HS-27A (cell line): Measurements from ENCODE around the gene CACNA1A.
"Not testable (repeated sequence)": the region's sequence is repeated elsewhere in the genome, so short reads cannot be mapped to it uniquely, and the experiment has no call there.

Source experiments
- DNase-seq: peaks from one replicate; pipeline ENCODE4 v3.0.0-alpha.2; 2012; ENCODE audit warnings: low read depth, missing footprints

The CACNA1A gene

GRCh38 chr19:13366529-13367143 lies 139.6 kb downstream of the CACNA1A start:
- DNase-seq: no peak

GRCh38 chr19:13363954-13364353 lies 142.3 kb downstream of the CACNA1A start:
- no peak for DNase-seq

- no peak for DNase-seq
Observed at GRCh38 chr19:13363245-13363644, 143.0 kb downstream of the CACNA1A start.

- no peak for DNase-seq
Observed at GRCh38 chr19:13362668-13363067, 143.6 kb downstream of the CACNA1A start.

- not testable (repeated sequence) for DNase-seq
Observed at GRCh38 chr19:13361726-13362125, 144.6 kb downstream of the CACNA1A start.

- no peak for DNase-seq
Observed at GRCh38 chr19:13356686-13357280, 149.5 kb downstream of the CACNA1A start.

GRCh38 chr19:13356185-13356584 lies 150.1 kb downstream of the CACNA1A start:
- DNase-seq: no peak

- DNase-seq: no peak
Observed at GRCh38 chr19:13355356-13355755, 150.9 kb downstream of the CACNA1A start.

- no peak for DNase-seq
Observed at GRCh38 chr19:13353625-13354024, 152.7 kb downstream of the CACNA1A start.

GRCh38 chr19:13350759-13351158 lies 155.5 kb downstream of the CACNA1A start:
- no peak for DNase-seq

- DNase-seq: no peak
Observed at GRCh38 chr19:13350072-13350471, 156.2 kb downstream of the CACNA1A start.

GRCh38 chr19:13347367-13347766 lies 158.9 kb downstream of the CACNA1A start:
- no peak for DNase-seq

- DNase-seq: no peak
Observed at GRCh38 chr19:13343514-13343913, 162.8 kb downstream of the CACNA1A start.

GRCh38 chr19:13342672-13343071 lies 163.6 kb downstream of the CACNA1A start:
- no peak for DNase-seq

GRCh38 chr19:13339869-13340268 lies 166.4 kb downstream of the CACNA1A start:
- DNase-seq: no peak

GRCh38 chr19:13337181-13337580 lies 169.1 kb downstream of the CACNA1A start:
- no peak for DNase-seq

GRCh38 chr19:13334801-13335481 lies 171.3 kb downstream of the CACNA1A start:
- DNase-seq: no peak

GRCh38 chr19:13330285-13330684 lies 176.0 kb downstream of the CACNA1A start:
- DNase-seq: no peak

- no peak for DNase-seq
Observed at GRCh38 chr19:13329766-13330165, 176.5 kb downstream of the CACNA1A start.

GRCh38 chr19:13328241-13328640 lies 178.0 kb downstream of the CACNA1A start:
- DNase-seq: no peak

GRCh38 chr19:13319526-13319925 lies 186.8 kb downstream of the CACNA1A start:
- DNase-seq: no peak

GRCh38 chr19:13318190-13318589 lies 188.1 kb downstream of the CACNA1A start:
- no peak for DNase-seq

GRCh38 chr19:13315495-13315894 lies 190.8 kb downstream of the CACNA1A start:
- no peak for DNase-seq

- DNase-seq: no peak
Observed at GRCh38 chr19:13314761-13315160, 191.5 kb downstream of the CACNA1A start.
